Hematopoietic multipotent progenitor cell treated with erythropoietin and hydrocortisone succinate and interleukin-3 and kit ligand, for 17 days (in vitro differentiated cells): ENCODE data around the gene MAP7D3.
"Not testable (repeated sequence)": the region's sequence is repeated elsewhere in the genome, so short reads cannot be mapped to it uniquely, and the experiment has no call there.

Source experiments
- DNase-seq: peaks from one replicate; pipeline ENCODE4 v3.0.0-alpha.2; 2015; ENCODE audit warnings: low spot score

Gene MAP7D3

DNA sequence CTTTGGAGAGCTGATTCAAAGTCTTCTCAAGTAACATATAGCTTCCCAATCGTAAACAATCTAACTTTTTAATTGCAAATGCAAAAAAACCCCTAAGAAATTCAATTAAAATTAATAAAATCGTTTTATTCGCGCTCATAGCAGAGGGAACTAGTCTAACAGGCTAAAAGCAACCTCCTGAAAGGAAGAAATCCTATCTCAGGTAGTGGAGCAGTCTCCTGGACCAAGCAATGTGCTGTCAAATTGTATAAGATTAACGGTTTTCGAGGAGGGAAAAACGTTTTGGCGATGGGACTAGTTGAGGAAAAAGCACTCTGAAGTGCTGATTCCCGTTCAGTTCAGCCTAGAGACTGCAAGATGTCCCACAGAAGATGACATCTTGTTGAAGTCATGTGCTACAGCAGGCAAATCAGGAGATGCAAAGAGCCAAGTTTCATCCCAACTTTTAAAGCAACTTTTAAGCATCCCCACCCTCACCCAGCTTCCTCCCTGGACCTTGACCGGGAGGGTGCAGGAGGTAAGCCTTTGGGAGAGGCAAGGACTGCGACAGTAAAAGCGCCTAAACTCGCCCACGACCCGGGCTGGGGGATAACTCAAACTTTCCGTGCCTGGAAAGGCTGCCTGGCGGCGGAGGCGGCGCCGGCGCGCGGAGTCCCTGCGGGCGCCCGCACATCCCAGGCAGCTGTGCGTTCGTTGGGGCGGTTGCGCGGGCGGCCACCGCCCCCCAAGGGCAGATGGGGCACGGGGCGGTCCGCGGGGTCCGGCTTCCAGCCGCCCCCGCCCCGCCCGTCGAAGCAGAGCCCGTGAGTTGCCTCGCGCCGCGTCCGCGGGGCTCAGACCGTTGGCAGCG, 784 bp downstream of the MAP7D3 start:
- no peak for DNase-seq

DNA sequence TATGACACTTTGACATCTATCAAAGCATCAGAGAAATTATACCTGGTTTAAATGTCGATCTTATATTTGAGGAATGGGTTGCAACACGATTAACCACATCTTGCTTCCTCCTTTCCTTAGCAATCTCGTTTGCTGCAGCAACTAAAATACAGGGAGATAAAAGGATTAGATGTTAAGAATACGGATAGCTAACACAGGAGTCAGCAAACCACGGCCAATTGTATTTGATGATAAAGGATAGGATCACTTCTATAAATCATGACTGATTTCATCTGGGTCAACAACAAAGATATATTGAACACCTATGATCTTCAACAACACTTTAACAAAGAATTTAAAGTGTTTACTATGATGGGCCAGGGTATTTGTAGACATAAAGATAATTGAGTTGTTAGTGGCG, 5.0 kb downstream of the MAP7D3 start:
- DNase-seq: no peak

DNA sequence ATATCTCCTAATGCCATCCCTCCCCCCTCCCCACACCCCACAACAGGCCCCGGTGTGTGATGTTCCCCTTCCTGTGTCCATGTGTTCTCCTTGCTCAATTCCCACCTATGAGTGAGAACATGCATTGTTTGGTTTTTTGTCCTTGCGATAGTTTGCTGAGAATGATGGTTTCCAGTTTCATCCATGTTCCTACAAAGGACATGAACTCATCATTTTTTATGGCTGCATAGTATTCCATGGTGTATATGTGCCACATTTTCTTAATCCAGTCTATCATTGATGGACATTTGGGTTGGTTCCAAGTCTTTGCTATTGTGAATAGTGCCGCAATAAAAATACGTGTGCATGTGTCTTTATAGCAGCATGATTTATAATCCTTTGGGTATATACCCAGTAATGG, 13.4 kb downstream of the MAP7D3 start:
- DNase-seq: not testable (repeated sequence)

DNA sequence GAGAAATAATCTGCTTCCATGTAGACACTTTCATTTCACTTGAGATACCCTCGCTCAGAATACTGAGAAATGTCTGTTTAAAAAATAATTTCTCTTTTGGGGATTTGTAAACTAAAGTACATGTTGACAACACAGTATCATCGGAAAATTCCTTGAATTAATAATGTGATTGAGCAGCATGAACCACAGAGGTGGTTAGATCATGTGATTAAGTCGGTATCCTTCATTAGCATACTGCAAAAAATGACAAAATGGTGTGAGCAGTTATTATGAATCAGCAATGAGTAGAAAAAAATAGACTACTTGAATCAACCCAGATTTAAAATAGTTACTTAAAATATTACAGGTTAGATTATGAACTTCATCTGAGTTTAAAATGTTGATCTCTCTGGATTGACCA, 14.1 kb downstream of the MAP7D3 start:
- no peak for DNase-seq

DNA sequence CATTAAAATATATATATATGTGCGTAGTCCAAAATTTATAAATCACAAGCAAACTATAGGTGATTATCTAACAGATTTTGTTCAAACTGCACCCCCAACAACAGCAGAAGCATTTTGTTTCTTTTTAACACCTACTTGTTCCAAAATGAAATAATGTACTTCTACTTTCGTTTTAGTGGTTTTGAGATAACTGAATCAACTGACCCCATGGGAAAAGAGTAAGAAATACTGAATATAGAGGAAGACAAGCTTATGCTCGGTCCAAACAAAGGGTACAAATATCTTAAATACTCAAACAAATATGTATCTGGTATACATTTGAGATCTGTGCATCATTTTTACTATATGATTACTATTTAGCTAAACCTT, 22.4 kb downstream of the MAP7D3 start:
- DNase-seq: no peak

DNA sequence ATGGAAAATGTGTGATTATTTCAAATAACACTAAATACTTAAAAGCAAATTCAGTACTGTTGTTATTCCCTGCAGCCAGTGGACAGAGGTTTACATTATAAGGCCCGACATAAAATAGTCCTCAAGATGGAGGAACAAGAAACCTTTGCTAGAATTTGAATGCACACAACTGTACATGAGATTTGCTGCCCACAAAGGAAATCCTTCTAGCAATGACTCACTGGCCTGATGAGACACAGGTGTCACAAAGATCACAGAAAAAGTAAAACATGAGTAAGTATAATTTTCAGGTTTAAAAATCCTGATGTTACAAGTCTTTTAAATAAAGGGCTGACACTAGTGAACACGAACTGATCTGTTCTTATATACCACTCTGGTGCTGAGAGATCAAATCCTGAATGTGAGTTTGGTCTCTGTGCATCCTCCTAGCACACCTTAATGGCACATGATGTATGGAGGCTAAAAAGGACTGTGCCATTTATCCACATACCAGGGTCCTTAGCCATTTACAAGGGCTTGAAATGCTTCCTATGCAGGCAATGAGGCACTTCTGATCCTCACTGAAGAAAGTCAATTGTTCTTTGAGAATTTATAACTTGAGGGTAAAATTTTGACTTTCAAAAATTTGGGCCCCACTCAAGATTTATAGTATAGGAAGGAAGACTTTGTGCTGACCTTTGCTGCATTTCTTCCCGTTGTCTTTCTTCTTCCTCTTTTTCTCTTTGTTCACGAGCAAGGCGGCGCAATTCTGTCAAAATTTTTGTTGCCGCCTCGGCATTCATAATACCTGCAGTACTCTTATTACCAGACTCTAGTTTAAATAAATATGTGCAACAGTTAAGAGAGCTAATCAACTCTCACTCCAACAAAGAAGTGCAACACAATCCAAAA, 23.0 kb downstream of the MAP7D3 start:
- DNase-seq: no peak

DNA sequence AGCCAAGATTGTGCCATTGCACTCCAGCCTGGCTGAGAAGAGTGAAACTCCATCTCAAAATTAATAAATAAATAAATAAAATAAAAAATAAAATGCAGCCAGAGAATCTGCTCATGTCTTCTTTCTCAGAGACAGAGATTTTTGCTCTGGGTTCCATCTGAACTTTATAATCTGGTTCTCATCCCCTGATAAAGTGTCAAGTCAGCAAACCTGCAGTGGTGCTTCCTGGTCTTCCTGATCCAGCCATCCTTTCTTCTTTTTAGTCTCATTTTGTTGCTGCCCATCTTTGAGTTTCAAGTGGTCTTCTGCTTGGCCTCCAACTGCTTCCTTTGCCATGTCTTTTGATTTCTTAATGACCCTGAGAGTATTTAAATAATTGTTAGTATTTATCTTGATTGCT, 24.1 kb downstream of the MAP7D3 start:
- no peak for DNase-seq

DNA sequence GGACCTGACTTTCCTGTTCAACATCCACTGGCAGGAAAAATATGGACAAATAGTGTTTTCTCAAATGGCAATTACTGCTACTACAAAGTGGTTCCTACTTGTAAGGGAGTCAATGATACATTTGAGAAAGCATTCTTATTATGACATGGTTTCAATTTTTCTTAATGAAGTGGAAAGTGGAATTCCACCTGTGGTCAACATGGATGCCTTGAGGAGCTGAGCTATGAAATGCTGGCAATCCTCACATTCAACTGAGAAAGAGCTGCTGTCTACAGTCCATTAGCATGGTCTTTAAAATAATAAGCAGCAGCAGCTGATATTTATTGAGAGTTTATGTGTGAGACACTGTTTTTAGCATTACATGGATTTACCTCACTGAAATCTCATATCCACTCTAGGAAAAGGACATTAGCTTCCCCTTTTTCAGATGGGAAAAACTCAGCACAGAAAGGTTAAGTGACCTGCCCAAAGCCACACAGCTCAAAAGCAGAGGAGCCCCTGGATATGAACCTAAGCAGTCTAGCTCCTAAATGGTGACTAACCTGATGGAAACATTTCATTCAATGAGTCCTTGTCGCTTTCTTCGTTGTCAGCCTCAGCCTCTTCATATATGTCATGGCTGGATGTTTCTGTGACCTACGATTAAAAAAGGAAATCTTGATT, 29.2 kb downstream of the MAP7D3 start:
- DNase-seq: no peak

DNA sequence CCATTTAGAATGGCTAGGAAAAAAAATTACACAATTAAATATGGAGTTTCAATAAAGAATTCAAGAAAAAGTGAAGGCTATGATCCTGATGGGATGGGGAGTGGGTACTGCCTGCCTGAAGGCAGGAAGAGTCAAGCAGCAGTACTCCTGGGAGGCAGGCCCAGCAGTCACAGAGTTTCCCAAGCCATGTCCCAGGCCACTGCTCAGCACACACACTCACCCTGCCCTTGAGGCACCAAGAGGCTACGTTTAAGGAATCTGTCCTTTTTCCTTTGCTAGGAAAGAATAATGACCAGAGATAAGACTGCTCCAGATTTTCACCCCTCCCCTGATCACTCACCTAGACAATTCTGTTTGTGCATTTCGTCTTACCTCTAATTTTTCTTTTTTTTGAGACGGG, 30.2 kb downstream of the MAP7D3 start:
- DNase-seq: no peak

DNA sequence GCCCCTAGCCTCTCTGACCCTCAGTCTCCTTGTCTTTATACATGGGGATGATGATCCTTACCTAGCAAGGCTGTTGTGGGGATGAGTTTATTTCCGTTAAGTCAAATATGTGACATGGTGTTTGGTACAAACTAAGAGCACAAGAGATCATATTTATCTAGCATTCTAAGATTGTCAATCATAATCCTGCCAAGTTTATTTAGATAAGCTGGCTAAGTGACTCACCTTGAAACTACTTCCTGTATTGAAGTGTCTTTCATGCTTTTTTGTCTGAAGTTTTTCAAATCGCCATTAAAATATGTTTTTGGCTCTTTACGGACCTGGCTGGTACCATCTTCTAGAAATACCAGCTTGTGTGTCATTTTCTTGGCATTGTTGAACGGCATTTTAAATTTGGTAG, 30.7 kb downstream of the MAP7D3 start:
- DNase-seq: no peak

DNA sequence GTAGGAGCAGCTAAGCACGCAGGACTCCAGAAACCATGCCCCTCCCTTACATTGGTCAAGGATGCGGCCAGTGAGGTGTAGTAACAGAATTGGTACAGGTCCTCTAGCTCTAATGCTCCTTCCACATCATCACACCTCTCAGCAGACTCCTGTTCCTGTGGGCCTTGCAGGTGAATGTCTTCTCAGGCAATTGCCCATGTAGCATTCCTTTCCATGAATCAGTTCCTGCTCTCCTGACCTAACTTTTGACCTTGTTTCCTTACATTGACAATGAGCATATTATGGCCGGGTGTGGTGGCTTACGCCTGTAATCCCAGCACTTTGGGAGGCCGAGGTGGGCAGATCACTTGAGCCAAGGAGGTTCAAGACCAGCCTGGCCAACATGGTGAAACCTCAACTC, 31.3 kb downstream of the MAP7D3 start:
- DNase-seq: no peak

DNA sequence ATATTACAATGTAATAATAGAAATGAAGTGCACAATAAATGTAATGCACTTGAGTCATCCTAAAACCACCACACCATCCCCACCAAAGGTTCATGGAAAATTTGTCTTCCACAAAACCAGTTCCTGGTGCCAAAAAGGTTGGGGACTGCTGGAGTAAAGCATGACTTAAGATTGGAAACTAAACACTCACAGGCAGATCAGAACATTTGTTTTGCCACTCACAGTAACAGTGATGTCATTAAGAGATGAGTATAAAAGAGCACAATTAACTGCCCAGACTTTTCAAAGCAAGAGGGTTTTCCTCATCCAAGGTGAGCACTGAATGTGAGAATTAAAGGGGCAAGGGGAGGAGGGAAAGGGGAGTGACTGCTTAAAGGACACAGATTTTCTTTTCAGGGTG, 35.6 kb downstream of the MAP7D3 start:
- DNase-seq: no peak

DNA sequence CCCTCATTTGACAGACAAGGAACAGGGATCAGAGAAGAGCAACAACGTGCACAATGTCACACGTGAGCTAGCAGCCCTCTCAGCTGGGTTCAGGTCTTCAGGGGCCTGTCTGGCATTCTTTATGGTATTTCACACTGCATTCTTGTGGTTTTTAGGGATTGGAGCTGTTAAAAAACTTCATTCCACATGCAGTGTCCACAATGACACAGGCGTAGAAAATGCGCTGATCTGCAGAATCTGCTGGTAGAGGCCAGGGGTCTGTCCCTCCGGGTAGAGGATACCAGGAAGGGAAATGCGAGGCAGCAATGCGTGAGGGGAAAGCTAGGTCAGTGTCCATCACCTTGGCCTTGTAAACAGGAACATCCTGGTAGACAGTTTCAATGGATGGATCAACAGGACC, 36.6 kb downstream of the MAP7D3 start:
- DNase-seq: no peak

DNA sequence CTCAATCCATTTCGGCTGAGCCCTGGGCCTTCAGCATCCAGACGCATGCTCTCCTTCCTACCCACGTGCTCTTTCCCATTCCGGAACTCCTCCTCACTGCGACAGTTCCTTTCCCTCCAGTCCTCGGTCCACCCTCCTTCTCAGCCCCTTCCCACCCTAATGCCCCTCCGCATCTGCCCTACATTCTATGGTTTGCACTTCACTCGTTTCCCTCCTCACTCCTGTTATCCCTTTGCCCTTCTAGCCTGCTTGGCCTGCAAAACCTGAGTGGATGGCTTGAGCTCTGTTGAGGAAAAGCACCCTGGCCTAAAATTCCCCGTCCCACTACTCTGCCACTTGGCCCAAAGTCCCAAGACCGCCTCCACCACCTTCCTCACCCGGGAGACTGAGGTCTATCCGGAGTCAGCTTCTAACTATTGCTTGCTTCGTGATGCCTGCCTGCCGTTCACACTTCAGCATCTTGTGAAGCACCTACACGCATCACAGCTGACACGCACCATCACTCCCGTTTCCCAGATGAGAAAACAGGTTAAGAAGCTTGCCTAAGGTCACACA, 38.6 kb downstream of the MAP7D3 start:
- DNase-seq: no peak

DNA sequence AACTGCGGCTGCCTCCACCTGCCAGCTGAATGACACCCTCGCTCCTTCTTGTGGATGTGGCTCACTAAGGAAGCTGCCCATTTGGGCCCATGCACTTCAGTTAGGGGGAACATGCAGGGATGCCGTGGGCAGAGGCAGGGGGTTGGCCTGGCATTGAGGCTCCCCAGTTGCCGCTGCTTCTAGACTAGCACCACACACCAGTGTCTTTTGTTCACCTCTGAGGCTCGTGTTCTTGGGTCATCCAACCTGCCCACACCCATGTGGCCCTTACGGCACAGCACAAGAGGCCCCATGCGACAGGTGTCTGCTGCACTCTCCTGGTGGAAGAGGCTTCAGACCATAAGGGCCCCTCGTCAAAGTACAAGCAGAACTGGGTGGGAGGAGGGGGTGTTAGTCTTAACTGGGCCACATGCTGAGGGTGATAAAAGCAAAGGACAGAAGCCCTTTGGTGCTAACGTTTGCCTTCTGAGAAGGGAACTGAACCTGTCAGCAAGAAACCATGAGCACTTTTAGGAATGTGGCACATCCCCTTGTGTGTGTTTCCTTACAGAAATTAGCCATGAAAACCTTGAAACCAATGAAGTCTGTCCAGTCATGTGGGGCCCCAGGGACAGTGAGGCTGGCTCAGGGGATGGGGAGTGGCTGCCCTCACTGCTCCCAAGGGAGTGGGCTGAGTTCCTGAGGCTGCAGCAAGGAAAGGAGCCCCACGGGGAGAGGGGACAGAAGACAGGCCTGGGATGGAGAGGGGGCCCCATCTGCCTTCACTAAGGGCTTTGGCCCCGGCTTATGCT, 39.2 kb downstream of the MAP7D3 start:
- no peak for DNase-seq

DNA sequence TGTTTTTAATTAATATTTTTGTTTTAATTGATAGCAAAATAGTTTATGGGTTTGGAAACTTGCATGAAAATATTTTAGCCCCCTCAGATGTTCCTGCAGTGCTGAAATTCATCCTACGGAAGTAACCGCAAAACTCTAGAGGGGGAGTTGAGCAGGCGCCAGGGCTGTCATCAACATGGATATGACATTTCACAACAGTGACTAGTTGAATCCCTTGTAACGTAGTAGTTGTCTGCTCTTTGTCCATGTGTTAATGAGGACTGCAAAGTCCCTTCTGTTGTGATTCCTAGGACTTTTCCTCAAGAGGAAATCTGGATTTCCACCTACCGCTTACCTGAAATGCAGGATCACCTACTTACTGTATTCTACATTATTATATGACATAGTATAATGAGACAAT, 40.4 kb downstream of the MAP7D3 start:
- DNase-seq: no peak

DNA sequence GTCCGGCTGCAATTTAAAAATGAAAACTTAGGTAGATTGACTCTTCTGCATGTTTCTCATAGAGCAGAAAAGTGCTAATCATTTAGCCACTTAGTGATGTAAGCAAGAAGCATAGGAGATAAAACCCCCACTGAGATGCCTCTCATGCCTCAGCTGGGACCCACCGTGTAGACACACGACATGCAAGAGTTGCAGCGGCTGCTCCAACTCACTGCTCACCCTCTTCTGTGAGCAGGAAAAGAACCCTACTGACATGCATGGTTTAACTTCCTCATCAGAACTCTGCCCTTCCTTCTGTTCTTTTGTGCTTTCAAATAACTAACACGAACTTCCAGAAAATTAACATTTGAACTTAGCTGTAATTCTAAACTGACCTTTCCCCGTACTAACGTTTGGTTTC, 41.0 kb downstream of the MAP7D3 start:
- DNase-seq: no peak

DNA sequence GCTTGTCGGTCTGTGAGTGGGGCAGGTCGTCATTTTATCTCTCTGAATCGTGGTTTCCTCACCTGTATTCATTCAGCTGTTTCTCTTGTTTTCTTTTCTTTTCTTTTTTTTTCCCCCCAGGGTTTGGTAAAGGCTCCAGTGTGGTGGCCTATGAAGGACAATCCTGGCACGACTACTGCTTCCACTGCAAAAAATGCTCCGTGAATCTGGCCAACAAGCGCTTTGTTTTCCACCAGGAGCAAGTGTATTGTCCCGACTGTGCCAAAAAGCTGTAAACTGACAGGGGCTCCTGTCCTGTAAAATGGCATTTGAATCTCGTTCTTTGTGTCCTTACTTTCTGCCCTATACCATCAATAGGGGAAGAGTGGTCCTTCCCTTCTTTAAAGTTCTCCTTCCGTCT, 41.4 kb downstream of the MAP7D3 start:
- DNase-seq: no peak

DNA sequence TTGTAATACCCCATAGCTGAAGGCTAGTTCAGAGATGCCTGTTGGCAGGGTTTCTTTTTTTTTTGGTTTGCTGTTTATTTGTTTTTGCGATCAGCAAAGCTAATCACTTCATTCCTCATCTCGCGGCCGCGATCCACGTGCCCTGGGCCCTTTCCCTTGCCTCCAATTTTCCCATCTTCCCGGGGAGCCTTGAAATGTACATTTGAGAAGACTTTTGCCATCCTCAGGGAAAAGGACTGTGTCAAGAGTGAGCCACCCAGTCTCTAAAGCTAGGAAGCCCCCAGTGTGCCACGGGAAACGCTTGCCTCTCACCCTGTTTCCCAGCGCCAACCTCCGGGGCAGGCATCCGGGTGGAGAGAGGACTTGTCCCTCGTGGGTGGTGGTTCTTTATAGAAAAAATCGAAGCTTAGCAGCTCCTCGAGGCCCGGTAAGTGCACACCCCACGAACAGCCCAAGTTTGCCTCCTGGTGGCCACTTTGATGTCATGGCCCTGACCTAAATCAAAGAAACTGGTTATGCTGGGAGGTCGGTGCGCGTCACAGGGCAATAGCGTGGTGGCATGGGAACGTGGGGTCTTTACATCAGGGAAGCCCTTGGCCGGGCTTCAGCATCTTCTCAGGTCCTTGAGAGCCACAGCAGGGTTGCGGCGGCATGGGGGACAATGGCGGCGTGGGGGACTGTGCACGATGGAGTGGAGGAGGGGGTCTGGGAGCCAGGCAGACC, 42.0 kb downstream of the MAP7D3 start:
- DNase-seq: no peak

DNA sequence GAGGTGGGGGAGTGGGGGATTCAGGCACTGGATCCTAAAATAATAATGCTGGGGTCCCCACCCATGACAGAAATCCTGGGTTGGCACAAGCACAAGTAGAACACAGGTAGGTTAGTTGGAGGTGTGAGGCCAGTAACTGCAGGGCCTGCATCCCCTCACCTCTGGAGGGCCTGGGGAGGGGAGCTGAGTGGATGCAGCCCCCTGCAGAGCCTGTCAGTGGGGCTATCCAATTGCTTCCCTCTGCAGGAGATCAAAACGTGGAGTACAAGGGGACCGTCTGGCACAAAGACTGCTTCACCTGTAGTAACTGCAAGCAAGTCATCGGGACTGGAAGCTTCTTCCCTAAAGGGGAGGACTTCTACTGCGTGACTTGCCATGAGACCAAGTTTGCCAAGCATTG, 43.7 kb downstream of the MAP7D3 start:
- DNase-seq: no peak

DNA sequence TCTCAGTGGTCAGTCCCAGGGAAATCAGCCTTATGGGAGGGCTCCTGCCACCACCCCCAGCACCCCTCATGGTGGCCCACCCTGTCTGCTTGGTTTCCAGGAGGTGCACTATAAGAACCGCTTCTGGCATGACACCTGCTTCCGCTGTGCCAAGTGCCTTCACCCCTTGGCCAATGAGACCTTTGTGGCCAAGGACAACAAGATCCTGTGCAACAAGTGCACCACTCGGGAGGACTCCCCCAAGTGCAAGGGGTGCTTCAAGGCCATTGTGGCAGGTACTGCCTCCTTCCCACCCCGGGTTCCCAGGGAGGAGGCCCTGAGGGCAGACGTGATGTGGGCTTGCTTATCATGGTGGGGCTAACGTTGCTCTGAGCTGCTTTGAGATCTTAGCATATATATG, 44.3 kb downstream of the MAP7D3 start:
- no peak for DNase-seq
